Activated effector memory CD4-positive, alpha-beta T cell treated with anti-CD3 and anti-CD28 coated beads, Interleukin-2, amount 50 U/mL, for 16 hours (primary cell): ENCODE measurements around the gene CA10.

Source experiments
- DNase-seq: peaks from one replicate; pipeline ENCODE4 v3.0.0-alpha.2; 2020

CA10 gene

DNA sequence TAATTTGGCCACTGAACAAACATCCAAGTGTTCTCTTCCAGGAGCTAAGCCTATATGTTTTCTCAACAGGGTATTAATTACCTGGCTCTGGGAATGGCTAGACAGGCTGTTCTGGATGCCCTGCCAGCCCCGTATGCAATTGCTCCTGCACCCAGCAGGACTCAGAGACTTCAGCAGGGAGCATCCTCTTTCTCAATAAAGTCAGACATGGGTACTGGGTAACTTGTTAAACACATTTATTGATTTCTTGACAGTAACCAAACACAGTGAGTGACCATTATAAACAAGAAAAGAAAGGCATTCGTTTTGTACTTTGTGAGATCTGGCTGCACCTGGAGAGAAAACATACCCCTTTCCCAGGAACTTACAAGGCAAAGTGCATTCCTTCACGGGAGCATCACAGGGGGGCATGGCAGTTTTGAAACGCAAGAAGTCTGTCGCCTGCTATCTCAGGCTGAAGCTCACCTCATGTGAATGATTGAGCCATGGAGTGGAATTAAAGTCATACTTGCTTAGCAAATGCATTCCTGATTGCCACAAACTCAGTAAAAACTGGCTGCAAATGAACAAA lies 528.3 kb downstream of the CA10 start:
- DNase-seq = no peak

DNA sequence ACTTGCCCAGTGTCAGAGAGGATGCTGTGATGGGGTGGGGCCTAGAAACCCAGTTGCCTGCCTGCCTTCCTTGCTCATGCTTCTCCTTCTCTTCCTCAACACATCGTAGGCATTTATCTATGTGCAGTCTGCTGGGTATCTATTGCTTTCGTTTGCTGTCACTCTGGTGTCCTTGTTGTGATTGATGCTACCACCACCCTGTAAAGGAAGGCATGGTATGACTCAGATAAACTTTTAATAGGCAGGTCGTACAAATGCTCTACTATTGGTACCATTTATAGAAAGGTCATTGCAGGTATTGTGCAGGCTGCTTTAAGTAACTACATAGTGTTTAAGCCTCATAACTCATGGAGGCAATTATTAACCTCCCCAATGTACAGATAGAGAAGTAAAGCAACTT lies 529.3 kb downstream of the CA10 start:
- no peak for DNase-seq

DNA sequence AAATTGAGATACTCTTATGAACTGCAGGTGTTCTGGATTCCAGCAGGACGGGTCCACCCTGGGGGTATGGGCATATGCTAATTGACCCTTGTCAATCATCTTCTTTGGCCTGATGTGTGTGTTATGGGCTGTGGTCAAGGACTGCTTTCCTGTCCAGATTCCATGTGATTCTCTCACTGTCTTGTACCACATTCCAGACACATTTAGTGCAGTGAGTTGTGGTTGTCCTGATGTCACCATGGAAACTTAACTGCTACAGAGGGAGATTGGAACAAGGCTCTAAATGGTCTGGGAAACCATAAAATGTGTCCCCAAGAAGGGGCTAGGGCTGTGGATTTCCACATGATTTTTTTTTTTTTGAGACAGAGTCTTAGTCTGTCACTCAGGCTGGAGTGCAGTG lies 530.7 kb downstream of the CA10 start:
- no peak for DNase-seq

DNA sequence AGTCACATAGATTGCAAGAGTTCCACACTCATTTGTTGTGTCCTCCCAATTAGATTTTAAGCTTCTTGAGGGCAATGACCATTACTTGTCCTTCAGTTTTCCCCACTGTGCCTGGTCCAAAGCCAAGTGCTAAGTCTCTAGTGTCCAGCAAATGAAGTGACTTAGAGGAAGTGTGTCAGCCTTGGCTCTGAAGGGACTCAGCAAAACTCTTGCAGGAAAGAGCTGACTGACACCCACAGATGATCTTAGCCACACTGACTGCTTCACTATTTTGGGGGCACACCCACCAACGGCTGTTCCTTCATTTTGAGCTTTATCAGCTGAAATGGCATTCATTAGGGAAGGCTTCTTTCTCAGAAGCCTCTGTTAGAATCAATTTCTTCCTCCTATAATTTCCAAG lies 540.0 kb downstream of the CA10 start:
- DNase-seq = no peak

DNA sequence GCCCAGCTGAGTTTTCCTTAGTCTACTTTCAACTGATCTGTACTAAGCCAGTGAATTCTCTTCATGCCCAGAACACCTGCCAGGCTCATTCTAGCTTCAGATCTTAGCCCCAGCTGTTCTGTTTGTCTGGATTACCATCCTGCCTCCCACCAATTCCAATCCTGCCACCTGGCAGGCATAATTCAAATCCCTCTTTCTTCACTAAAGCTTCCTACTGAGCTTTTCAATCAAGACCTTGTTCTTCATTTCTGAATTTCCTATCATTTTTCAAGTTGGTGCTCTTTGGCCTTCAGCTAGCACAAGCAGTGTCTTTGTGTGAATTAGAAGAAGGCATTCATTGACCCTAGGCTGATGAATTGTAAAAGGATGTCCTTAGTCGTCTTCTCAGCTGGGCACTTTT lies 540.5 kb downstream of the CA10 start:
- DNase-seq = no peak

DNA sequence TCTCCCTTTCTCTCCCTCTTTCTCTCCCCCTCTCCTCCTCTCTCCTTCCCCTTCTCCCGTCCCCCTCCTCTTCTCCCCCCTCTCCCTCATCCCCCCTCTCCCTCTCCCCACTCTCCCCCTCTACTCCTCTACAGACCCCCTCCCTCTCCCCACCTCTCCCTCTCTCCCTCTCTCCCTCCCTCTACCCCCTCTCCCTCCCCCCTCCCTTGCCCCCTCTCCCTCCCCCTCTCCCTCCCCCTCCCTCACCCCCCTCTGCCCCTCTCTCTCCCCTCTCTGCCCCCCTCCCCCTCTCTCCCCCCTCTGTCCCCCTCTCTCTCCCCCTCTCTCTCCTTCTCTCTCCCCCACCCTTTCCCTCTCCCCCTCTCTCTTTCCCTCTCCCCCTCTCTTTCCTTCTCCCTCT lies 545.3 kb downstream of the CA10 start:
- DNase-seq = no peak

DNA sequence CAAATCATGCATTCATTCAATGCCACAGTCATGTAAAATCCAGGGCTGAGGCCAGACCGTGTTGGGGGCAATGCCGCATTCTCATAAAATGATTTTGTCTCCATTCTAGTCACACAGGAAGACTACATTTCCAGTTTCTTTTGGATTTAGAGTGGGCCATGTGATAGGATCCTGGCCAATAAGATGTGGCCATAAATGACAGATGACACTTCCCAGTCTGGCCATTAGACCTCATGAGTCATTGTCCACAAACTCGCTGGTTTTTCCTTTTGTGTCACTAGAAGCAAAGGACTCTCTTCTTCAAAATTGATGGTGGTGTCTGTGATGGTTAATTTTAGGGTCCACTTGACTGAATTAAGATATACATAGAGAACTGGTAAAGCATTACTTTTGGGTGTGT lies 545.8 kb downstream of the CA10 start:
- no peak for DNase-seq

DNA sequence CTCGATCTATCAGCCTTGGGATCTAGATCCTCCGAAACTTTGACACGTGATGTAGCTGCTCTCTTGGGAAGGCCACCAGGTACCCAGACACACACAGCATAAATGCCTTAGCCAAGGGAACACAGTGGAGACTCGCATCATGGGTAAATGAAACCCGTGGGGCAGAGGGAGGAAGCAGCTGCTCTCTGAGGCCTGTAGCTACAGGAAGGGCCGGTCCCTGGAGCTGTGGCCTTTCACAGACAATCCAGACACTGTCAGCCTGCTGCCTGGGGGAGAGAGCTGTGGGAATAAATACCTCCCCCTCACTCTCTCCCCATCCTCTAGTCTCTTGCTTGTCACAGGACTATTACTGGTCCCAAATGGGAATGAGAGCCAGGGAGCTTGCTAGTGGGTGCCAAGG lies 546.9 kb downstream of the CA10 start:
- DNase-seq = no peak

DNA sequence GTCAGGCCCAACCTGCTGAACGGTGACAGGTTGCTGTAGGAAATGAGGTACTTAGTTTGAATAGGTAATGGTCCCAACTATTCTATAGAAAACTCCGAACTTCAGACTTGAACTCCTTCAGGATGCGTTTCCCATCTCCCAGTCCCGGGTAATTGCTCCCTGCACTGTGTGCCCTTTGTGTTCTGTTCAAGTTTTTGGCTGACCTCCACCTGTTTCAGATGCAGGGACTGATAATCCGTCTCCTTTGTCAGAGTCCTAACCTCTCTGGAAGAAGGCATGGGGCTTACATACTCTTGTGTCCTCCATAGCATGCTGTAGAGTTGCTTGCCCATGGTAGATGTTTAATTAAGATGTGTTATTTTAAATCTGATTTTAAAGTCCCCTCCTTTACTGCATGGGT lies 547.7 kb downstream of the CA10 start:
- no peak for DNase-seq

DNA sequence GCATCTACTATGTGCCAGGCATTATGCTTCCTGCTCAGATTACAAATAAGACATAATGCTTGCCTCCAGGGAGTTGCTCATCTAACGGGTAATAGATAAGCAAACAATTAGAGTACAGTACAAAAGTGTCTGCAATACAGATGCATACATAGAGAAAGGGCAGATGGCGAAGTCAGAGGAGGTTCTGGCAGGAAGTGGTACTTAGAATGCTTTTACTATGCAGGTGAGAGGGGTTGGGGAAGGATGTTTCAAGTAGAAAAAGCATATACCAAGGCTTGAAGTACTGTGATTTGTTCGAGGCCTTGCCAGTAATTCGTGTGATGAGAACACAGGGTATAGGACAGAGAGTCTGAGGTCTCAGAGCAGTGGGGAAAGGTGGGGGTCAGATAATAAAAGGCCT lies 548.4 kb downstream of the CA10 start:
- DNase-seq = no peak

DNA sequence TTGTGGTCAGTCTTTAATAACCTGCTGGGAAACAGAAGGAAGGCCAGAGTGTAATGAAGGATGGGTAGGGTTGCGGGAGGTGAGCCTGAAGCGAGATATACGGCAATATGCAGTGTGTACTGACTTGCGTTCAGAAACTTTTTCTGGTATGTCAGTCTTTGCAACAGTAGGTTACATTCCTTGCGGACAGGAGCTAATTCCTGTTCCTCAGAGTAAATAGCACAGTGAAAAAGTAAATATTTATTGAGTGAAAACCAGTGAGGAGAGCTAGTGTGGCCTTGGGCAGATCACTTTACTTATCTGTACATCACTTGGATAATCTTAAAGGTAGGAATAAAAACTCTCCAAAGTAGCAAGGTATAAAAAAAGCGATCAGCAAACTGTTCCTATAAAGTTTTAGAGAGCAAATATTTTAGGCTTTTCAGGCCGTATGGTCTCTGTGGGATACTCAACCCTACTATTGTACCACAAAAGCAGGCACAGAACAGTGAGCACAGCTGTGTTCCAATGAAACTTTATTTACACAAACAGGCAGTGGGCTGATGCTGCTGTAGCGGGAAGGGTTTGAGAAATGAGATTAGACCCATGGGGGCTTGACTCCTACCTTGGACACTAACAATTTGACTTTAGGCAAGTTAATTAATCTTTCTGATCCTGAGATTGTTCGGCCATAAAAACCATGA lies 550.1 kb downstream of the CA10 start:
- DNase-seq = no peak

DNA sequence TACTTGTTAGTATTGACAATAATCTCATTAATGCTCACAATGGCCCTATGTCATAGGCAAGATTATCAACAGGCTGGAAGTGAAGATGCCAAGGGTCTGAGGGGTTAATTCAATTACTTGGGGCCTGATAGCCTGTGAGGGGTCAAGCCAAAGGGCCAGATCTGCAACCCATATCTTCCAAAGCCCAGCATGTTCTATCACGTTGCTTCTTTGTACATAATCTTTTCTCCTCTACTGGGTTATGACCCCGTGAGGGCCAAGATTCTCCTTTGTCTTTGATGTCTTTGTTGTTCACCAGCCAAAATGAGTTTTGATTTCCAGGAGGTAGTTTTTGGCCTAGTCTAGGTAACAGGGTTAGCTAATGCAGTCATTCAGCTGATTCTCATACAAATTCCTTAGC lies 551.0 kb downstream of the CA10 start:
- DNase-seq = no peak

DNA sequence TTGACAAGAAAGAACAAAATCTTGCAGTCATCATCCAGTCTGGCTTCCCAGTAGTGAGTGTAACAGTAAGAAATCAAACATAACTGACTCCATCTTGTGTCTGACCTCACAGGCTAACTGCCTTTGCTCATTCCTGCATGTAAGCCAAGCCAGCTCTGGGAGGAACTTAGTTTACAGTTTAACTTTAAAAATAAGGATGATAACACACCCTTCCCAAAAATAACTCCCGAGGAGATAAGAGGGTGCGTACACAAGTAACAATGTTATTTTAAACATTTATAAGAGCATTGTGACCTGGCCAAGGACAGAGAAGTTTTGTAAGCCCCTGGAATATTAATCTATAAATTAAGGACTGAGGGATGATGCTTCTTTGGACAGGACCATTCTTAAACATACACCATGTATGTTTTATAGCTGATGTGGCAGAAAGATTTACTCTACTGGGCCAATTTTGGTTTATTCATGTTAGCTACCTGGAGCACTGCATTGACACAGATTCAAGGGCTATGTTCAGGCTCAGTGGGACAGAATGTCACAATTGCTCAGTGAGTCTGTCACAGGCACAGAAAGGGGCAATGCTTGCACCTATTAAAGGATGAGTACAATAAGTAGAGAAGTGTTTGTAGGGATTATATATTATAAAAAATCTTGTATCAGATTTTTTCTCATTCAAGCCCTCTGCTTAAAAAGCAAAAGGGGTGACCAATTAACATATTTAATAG lies 554.1 kb downstream of the CA10 start:
- no peak for DNase-seq

DNA sequence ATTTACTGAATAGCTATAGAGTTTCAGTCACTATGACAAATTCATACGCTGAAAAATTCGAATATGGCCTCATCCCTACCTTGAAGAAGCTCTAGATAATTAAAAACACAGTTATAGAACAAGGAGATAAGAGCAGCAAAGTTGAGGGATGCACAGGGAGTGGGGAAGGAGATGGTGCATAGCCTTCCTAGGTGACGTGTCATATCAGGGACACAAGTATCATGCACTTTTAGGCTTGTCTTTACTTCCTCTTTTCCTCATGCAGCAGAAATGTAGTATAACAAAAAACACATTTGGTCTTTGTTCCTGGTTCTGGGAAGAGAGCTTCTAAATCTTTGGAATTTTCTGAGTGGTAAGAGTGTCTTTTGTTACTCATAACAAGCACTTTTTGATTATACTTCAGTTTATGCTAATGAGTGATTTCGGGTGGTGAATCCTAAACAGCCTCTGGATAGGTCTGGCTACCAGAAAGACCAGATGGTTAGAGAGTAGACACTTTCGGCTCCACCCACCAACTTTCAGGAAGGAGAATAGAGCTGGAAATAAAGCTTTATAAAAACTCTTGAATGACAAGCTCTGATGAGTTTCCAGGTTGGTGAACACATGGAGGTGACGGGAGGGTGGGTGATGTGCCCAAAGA lies 556.8 kb downstream of the CA10 start:
- no peak for DNase-seq

DNA sequence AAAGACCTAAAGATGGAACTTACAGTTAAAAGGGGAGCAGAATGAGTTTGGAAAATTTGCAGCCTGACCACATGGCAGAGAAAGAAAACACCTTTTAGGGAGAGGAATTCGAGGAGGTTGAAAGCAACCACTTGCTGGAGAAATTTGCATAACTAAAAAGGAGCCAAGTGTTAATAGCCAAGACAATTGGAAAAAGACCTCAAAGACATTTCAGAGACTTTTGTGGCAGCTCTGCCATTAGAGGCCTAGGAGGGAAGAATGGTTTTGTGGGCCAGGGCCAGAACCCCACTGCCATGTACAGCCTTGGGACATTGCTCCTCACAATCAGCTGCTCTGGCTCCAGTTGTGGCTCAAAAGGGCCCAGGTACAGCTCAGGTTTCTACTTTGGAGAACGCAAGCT lies 559.7 kb downstream of the CA10 start:
- DNase-seq = no peak

DNA sequence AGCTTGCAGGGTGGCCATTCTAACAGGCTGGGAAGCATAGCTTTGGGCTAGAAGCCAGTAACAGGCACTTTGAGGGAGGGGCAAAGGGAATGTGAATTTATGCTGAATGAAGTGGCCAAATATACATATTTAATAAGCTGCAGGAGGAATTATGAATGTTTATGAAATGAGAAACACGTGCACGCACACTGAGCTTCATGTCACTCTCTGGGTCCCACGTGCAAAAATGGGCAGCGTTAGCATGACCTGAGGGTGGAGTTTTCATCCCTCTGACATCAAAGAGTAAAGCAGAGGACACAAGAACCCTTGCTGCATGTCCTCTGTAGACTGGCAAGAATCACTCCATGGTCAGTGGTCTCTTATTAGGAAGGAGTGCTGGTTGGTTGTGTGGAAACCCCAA lies 561.2 kb downstream of the CA10 start:
- no peak for DNase-seq

DNA sequence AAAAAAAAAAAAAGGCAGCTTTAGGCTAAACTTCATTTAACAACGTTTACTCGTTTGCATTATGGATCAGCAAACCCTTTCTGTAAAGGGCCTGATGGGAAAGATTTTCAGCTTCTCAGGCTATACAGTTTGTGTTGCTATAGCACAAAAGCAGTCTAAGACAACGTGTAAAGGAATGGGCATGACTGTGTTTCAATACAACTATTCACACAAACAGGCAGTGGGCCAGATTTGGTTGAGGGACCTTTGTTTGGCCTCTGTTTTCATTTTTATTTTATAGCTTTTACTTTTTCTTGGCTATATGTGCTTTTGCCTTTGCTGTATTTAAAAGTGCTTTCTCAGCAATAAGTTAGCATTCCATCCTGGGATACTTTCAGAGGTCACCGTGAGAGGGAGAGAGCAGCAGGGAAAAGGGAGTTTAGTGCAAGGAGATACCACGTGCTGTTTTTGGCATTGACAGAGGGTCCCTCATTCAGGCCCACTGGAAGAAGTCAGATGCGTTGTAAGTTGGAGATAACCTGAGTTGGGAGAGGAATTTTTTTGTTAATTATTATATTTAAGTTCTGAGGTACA lies 562.6 kb downstream of the CA10 start:
- DNase-seq = no peak

DNA sequence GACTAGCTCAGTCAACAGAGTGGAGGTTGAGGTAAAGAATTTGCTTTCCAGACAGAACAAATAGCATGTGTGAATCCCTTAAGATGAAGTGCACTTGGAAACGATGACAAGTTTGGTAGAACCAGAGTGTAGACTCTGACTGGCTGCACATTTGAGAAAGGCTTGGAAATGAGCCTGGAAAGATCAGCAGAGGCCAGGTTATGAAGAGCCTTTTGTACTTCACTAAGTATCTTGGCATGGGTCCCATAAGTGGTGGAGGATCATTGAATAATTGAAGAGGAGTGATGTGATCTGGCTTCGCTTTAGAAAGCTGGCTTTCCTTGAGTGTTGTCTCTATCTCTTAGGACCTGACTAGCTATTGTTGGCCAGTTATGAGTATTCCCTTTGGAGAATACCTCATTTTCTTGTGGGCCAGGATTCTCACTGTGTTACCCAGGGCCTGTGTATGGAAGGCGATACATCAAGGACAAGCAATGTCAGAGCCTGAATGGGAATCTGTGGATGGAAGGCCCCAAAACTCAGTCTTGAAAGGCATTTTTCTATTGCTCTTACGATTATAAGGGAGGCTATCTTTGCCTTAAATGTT lies 568.4 kb downstream of the CA10 start:
- DNase-seq = no peak

DNA sequence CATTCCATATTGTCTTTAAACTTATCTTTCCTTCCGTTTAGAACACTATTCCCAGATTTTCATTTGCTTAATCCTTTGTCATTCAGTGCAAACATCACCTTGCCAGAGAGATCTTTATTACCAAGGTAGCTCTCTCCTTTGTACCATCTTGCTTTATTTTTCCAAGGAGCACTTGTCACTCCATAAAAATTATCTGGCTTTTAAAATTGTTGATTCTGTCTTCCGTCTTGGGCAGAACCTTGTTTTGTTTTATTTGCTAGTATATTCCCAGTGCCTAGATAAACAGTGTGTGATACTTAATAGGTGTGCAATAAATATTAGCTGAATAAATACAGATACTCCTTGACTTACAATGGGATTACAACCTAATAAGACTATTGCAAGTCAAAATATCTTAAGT lies 570.5 kb downstream of the CA10 start:
- no peak for DNase-seq

DNA sequence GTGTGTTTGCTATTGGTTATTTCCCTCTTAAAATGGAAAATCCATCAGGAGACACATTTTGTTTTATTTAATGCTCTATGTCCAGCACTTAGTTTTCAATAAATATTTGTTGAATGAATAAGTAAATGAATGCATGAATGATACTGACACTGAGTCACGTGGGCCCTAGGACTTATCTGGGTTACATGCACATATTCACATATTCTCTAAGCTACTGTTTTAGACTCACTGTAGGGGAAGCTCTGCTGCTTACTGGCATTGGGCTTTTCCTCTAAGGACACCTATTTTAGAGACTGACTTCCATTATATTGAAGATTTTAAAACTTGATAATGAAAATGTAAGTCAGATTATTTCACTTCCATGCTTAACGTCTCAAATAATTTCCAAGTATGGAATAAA lies 571.0 kb downstream of the CA10 start:
- DNase-seq = no peak

DNA sequence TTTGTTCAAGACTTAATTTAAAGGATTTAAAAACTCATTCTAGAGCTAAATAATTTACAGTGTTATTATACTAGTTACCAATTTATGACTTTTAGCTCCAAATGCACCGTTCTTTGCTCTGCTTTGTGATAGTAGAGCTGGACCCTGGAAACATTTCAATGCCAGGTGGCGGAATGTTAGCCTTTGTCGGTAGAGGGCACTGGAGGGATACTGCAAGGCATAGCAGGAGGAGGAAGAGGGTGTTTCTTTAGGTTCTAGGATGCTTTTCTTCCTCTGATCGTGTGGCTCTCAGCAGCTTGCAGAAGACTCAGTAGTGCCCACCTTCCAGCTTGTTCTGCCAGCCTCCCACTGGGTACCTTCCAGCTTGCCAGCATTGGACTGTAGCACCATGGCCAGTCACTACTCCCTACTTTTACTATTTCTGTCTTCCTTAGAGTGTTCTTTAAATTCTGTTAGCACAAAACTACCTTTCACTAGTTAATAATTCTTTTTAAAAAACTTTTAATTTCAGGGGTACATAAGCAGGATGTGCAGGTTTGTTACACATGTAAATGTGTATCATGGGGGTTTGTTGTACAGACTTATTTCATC lies 572.9 kb downstream of the CA10 start:
- no peak for DNase-seq

DNA sequence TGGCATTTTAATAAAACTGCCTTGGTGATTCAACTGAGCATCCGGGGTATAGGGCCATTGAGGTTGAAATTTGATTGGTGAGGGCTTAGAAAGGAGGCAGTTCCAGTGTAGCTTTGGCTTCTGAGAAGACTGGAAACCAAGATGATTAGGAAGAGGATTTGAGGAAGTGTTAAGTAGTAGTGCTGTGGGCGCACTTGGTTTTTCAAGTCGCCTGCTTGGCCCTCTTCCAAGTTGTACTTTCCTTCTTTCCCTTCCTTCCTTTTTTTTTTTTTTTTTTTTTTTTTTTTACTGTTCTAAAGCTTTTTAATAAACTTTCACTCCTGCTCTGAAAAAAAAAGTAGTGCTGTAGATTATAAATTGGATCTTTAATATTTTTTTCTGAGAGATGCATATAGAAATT lies 577.6 kb downstream of the CA10 start:
- no peak for DNase-seq
